Natural killer cell (primary cell): ENCODE measurements around the gene PML. TPM values are rescaled to one million over a fixed set of nuclear protein-coding genes. Genes with fewer than 3 reads are reported as not detected.

ENCODE experiments used
- ATAC-seq, 3 donors: fragments of 150-1000 bp in 2 of 3; fragments of 200-7000 bp in 1 of 3; cut with Tn5 transposase; 1 replicate in 1 of 3; 2 replicates in 2 of 3; pipeline ENCODE4 v1.10.0; 2021; ENCODE audit warnings: mild to moderate bottlenecking in 2 of 3, moderate library complexity in 2 of 3
- DNase-seq, 2 donors: peaks; one replicate each; pipeline versions ENCODE4 v3.0.0 to v3.0.0-alpha.2; 2013 to 2021; ENCODE audit warnings: mixed read lengths in 1 of 2
- H3K27ac ChIP-seq: one replicate; pipeline ENCODE4 v1.5.1; 2013; ENCODE audit warnings: mild to moderate bottlenecking, low read length
- H3K27me3 ChIP-seq: one replicate; pipeline ENCODE4 v1.6.1; 2013; ENCODE audit warnings: low read length; ENCODE audit not compliant: control insufficient read depth, insufficient read depth
- H3K36me3 ChIP-seq: one replicate; pipeline ENCODE4 v1.6.1; 2013; ENCODE audit warnings: low read length; ENCODE audit not compliant: control insufficient read depth, insufficient read depth
- H3K4me1 ChIP-seq: one replicate; pipeline ENCODE4 v1.6.1; 2013; ENCODE audit warnings: low read length; ENCODE audit not compliant: control insufficient read depth, insufficient read depth
- H3K4me3 ChIP-seq: one replicate; pipeline ENCODE4 v1.5.1; 2013; ENCODE audit warnings: low read length
- H3K9me3 ChIP-seq: one replicate; pipeline ENCODE4 v1.6.1; 2013; ENCODE audit warnings: low read length; ENCODE audit not compliant: control insufficient read depth, insufficient read depth
- H3K27ac Mint-ChIP-seq, 2 donors: one replicate each; pipeline ENCODE4 v1.8.0; 2022; ENCODE audit warnings: mild to moderate bottlenecking in 2 of 2, mixed read lengths in 2 of 2, moderate library complexity in 1 of 2
- H3K27me3 Mint-ChIP-seq, 2 donors: one replicate each; pipeline ENCODE4 v1.8.0; 2022; ENCODE audit warnings: low read depth in 2 of 2, mixed read lengths in 2 of 2
- H3K36me3 Mint-ChIP-seq: one replicate; pipeline ENCODE4 v1.8.0; 2022; ENCODE audit warnings: mixed read lengths
- H3K4me1 Mint-ChIP-seq, 2 donors: one replicate each; pipeline ENCODE4 v1.8.0; 2022; ENCODE audit warnings: mixed read lengths in 2 of 2
- H3K4me3 Mint-ChIP-seq: one replicate; pipeline ENCODE4 v1.8.0; 2022; ENCODE audit warnings: mild to moderate bottlenecking, moderate library complexity, mixed read lengths
- H3K9me3 Mint-ChIP-seq, 2 donors: one replicate each; pipeline ENCODE4 v1.8.0; 2022; ENCODE audit warnings: mixed read lengths in 2 of 2
- WGBS: methylation state at CpG from one replicate; pipeline ENCODE4 v1.1.7; 2013; ENCODE audit warnings: missing lambda C conversion rate; ENCODE audit not compliant: insufficient coverage; 5-methylcytosine and 5-hydroxymethylcytosine counted together
- intact Hi-C: fragments of 100-400 bp; cut with micrococcal nuclease; formaldehyde crosslinking; loops from one replicate; pipeline ENCODE4 v1.14.2; 2022
- total RNA-seq, 4 donors: library from RNA; stranded (reverse); fragments of 120-200 nt in 1 of 4; gene quantifications; one replicate each; pipeline versions ENCODE4 v1.2.3 to v1.2.4, GENCODE V29; 2013 to 2022
- TF ChIP-seq, protein P1 (sequence below): fragments of 200-600 bp; IDR thresholded peaks from one replicate; pipeline ENCODE4 v1.8.0; 2022; ENCODE audit warnings: antibody characterized with exemption

Gene PML
- total RNA-seq, 3 donors from 2014 or later (not counting 1 experiment from before 2014, with no cell fraction given) = 65.8 to 68.7 (median 67.6) TPM

DNA sequence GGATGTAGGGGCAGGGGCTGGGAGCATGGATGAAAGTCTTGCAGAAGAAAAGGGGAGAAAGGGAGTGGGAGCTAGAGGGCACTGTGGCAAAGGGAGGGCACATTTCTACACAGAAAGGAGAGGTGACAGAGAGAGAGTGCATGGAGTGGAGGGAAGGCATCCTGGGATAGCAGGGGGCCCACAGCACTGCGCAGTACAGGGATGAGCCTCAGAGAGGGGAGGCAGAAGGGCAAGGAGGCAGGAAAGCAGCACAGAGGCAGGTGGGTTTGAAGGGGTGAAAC is 7.8 kb upstream of the PML start:
- ATAC-seq (no peak), DNase-seq (no peak)
- no peaks in the 10 kb centered on the region for H3K27me3 ChIP-seq
- H3K4me3 Mint-ChIP-seq = no peak overlapping the region
- H3K27ac ChIP-seq = no peak overlapping the region
- intact Hi-C loops = no loop called here
- 97% methylated on average over 1 of the region's 1 CpG for WGBS
- no peak overlapping the region for H3K4me3 ChIP-seq
- H3K36me3 ChIP-seq = peaks cover 2% of the 10 kb centered on the region
- no peak overlapping the region for H3K27ac Mint-ChIP-seq
- TF ChIP-seq, protein P1, sequence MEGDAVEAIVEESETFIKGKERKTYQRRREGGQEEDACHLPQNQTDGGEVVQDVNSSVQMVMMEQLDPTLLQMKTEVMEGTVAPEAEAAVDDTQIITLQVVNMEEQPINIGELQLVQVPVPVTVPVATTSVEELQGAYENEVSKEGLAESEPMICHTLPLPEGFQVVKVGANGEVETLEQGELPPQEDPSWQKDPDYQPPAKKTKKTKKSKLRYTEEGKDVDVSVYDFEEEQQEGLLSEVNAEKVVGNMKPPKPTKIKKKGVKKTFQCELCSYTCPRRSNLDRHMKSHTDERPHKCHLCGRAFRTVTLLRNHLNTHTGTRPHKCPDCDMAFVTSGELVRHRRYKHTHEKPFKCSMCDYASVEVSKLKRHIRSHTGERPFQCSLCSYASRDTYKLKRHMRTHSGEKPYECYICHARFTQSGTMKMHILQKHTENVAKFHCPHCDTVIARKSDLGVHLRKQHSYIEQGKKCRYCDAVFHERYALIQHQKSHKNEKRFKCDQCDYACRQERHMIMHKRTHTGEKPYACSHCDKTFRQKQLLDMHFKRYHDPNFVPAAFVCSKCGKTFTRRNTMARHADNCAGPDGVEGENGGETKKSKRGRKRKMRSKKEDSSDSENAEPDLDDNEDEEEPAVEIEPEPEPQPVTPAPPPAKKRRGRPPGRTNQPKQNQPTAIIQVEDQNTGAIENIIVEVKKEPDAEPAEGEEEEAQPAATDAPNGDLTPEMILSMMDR = no peak
- no peaks in the 10 kb centered on the region for H3K27me3 Mint-ChIP-seq
- no peaks in the 10 kb centered on the region for H3K36me3 Mint-ChIP-seq
- no peaks in the 10 kb centered on the region for H3K9me3 ChIP-seq
- peaks cover 34% of the 10 kb centered on the region for H3K4me1 ChIP-seq
- H3K9me3 Mint-ChIP-seq = no peaks in the 10 kb centered on the region
- H3K4me1 Mint-ChIP-seq = peaks cover 0 to 24% of the 10 kb centered on the region in 2 donors

DNA sequence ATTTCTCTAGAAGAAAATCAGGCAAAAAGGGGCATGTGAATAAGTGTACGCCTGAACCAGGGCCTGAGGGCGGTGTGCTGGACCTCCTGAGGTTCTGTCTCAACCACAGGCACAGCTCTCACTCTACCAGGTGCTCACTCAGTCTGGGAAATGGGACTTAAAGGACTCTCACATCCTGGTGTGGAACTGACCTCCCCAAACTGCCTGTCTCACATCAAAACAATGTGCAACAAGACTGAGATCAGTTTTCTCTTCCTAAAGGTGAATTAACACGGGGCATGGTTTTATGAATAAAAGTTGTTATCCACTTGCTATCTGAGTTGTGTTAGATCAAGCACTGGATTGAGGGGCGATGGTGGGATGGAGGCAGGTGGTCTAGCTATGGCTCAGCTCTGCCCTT is 7.3 kb upstream of the PML start:
- Histone ChIP-seq H3K4me1 (peaks cover 31% of the 10 kb centered on the region), H3K36me3 (peaks cover 2% of the 10 kb centered on the region), H3K27ac (no peak overlapping the region), H3K4me3 (no peak overlapping the region), H3K9me3 (no peaks in the 10 kb centered on the region), H3K27me3 (no peaks in the 10 kb centered on the region)
- TF ChIP-seq, protein P1 = no peak
- H3K27ac Mint-ChIP-seq = no peak overlapping the region
- no peaks in the 10 kb centered on the region for H3K27me3 Mint-ChIP-seq
- ATAC-seq (no peak), DNase-seq (no peak)
- no peaks in the 10 kb centered on the region for H3K36me3 Mint-ChIP-seq
- no peak overlapping the region for H3K4me3 Mint-ChIP-seq
- WGBS = 96% methylated on average over 4 of the region's 4 CpGs
- intact Hi-C loops = no loop called here
- H3K4me1 Mint-ChIP-seq = peaks cover 0 to 21% of the 10 kb centered on the region in 2 donors
- no peaks in the 10 kb centered on the region for H3K9me3 Mint-ChIP-seq

DNA sequence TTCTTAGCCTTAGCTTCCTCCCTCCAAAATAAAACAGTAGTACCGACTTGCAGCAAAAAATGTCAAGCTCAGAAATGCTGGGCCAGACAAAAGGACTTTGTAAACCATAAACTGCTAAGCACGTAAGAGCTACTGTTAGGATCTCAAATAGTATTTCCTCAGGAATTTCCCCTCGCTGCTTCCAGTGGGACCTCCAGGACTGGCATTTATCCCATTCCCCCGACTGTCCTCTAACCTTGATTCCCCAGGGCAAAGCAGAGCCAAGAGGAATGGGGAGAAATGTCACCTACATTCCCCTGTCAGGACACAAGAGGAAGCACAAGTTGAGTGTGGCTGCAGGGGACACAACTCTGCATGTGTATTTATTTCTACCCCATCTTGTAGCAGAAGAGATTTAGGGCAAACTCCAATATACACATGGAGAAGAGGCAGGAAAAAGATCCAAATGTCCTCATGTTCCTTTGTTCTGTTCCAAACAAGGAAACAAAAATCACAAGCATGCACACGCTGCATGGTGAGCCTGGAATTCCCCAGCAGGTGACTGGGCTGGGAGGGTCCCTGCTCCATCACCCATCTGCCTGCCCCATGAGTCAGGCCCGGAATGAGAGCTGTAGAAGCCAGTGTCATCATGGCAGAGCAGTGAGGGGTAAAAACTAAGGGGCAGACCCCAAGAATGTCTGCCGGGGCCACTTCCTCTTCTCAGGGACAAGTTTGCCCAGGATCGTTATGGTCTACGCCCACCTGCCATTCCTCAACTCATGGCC is 6.7 kb upstream of the PML start:
- TF ChIP-seq, protein P1 = no peak
- no peak overlapping the region for H3K4me3 Mint-ChIP-seq
- 69% methylated on average over 9 of the region's 9 CpGs for WGBS
- H3K9me3 ChIP-seq = no peaks in the 10 kb centered on the region
- no peak overlapping the region for H3K27ac ChIP-seq
- H3K4me1 ChIP-seq = peaks cover 33% of the 10 kb centered on the region
- H3K27me3 Mint-ChIP-seq = no peaks in the 10 kb centered on the region
- no peak overlapping the region for H3K27ac Mint-ChIP-seq
- intact Hi-C loops = no loop called here
- DNase-seq = no peak
- H3K27me3 ChIP-seq = no peaks in the 10 kb centered on the region
- H3K36me3 ChIP-seq = peaks cover 2% of the 10 kb centered on the region
- peaks cover 6 to 26% of the 10 kb centered on the region in 2 donors for H3K4me1 Mint-ChIP-seq
- H3K9me3 Mint-ChIP-seq = no peaks in the 10 kb centered on the region
- no peaks in the 10 kb centered on the region for H3K36me3 Mint-ChIP-seq
- ATAC-seq = no peak
- no peak overlapping the region for H3K4me3 ChIP-seq

DNA sequence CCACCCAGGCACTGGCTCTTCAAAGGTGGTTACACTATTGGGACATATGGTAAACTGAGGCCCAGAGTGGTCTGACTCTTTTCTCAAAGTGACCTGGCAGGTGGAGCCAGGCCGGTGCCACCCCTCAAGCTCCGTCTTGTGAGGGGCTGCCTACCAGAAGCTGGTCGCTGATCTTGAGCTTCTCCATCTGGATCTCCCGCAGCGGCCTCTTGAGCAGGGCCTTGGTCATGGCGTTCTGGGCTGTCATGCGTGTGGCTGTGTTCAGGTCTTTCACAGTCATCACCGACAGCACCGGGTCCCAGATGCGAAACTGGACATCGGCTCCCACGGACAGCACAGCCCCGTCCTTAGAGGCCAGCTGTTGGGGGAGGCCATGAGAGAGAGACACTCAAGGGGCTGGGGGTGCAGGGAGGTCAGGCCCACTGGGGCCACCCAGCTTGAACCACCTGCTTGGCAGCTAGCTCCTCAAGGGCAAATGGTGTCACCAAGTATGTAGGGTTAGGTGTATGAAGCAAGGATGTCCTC is 6.0 kb upstream of the PML start:
- no peak overlapping the region for H3K27ac Mint-ChIP-seq
- Histone ChIP-seq H3K27me3 (no peaks in the 10 kb centered on the region), H3K27ac (no peak overlapping the region), H3K9me3 (no peaks in the 10 kb centered on the region), H3K36me3 (peaks cover 2% of the 10 kb centered on the region), H3K4me3 (no peak overlapping the region), H3K4me1 (peaks cover 33% of the 10 kb centered on the region)
- no peak for DNase-seq
- intact Hi-C loops = no loop called here
- H3K27me3 Mint-ChIP-seq = no peaks in the 10 kb centered on the region
- TF ChIP-seq, protein P1 = no peak
- WGBS = 97% methylated on average over 13 of the region's 13 CpGs
- H3K4me1 Mint-ChIP-seq = peaks cover 7 to 27% of the 10 kb centered on the region in 2 donors
- ATAC-seq = no peak
- no peaks in the 10 kb centered on the region for H3K9me3 Mint-ChIP-seq
- H3K4me3 Mint-ChIP-seq = no peak overlapping the region
- no peaks in the 10 kb centered on the region for H3K36me3 Mint-ChIP-seq
